ENCODE data around the gene PDCD1LG2.

Gene PDCD1LG2

GRCh38 chr9:5557606-5558587 is 47.6 kb downstream of the PDCD1LG2 start:
- TF ChIP-seq REST (IDR thresholded peaks at IDR 0.05; ENCODE audit: insufficient read depth in 1 of 2, low read depth in 2 of 2, low read length in 2 of 2) (no peak), FOXP2 (optimal IDR thresholded peaks at IDR 0.05; ENCODE audit: borderline replicate concordance, extremely low read depth, extremely low read length, insufficient read depth) (no peak), POLR2AphosphoS5 (IDR thresholded peaks at IDR 0.05; ENCODE audit: low read depth, low read length) (no peak), SIN3A (IDR thresholded peaks at IDR 0.05; ENCODE audit: borderline replicate concordance, insufficient read depth, low read length) (no peak), TAF1 (IDR thresholded peaks at IDR 0.05; ENCODE audit: borderline replicate concordance, insufficient read depth, low read length) (no peak)

- TF ChIP-seq FOXP2 (optimal IDR thresholded peaks at IDR 0.05; ENCODE audit: borderline replicate concordance, extremely low read depth, extremely low read length, insufficient read depth) (no peak), SIN3A (IDR thresholded peaks at IDR 0.05; ENCODE audit: borderline replicate concordance, insufficient read depth, low read length) (no peak), TAF1 (IDR thresholded peaks at IDR 0.05; ENCODE audit: borderline replicate concordance, insufficient read depth, low read length) (no peak), REST (IDR thresholded peaks at IDR 0.05; ENCODE audit: insufficient read depth in 1 of 2, low read depth in 2 of 2, low read length in 2 of 2) (no peak), POLR2AphosphoS5 (IDR thresholded peaks at IDR 0.05; ENCODE audit: low read depth, low read length) (no peak)
These were observed 49.3 kb downstream of the PDCD1LG2 start for GRCh38 chr9:5559659-5560058.

- TF ChIP-seq TAF1 (IDR thresholded peaks at IDR 0.05; ENCODE audit: borderline replicate concordance, insufficient read depth, low read length) (no peak), REST (IDR thresholded peaks at IDR 0.05; ENCODE audit: insufficient read depth in 1 of 2, low read depth in 2 of 2, low read length in 2 of 2) (no peak), SIN3A (IDR thresholded peaks at IDR 0.05; ENCODE audit: borderline replicate concordance, insufficient read depth, low read length) (no peak), POLR2AphosphoS5 (IDR thresholded peaks at IDR 0.05; ENCODE audit: low read depth, low read length) (no peak), FOXP2 (optimal IDR thresholded peaks at IDR 0.05; ENCODE audit: borderline replicate concordance, extremely low read depth, extremely low read length, insufficient read depth) (no peak)
These were observed 50.2 kb downstream of the PDCD1LG2 start for GRCh38 chr9:5560443-5561100.

- TF ChIP-seq POLR2AphosphoS5 (IDR thresholded peaks at IDR 0.05; ENCODE audit: low read depth, low read length), result no peak
- no peak for TF ChIP-seq FOXP2 (optimal IDR thresholded peaks at IDR 0.05; ENCODE audit: borderline replicate concordance, extremely low read depth, extremely low read length, insufficient read depth)
- no peak for TF ChIP-seq TAF1 (IDR thresholded peaks at IDR 0.05; ENCODE audit: borderline replicate concordance, insufficient read depth, low read length)
- no peak for TF ChIP-seq REST (IDR thresholded peaks at IDR 0.05; ENCODE audit: insufficient read depth in 1 of 2, low read depth in 2 of 2, low read length in 2 of 2)
- TF ChIP-seq SIN3A (IDR thresholded peaks at IDR 0.05; ENCODE audit: borderline replicate concordance, insufficient read depth, low read length), result no peak
These were observed 51.6 kb downstream of the PDCD1LG2 start for GRCh38 chr9:5561828-5562488.

All from PFSK-1 (cell line).